Esophagus mucosa (tissue), 1 donor: ENCODE measurements around the gene PIK3CB. TPM values are rescaled to one million over a fixed set of nuclear protein-coding genes. Genes with fewer than 3 reads are reported as not detected.

Experiments
- total RNA-seq: library from RNA; stranded (reverse); gene quantifications from one replicate; pipeline ENCODE4 v1.2.4, GENCODE V29; 2023
- donor health status: DM: yes; HTN: yes; CAD: no.

Gene PIK3CB
- total RNA-seq, 1 donor from 2014 or later: 22.8 TPM

Other genes starting within 250 kb of the PIK3CB start
- gene CEP70, start 240.7 kb downstream of the PIK3CB start, total RNA-seq: 17.3 TPM
- 10.7 TPM for gene FAIM, start 226.2 kb downstream of the PIK3CB start, total RNA-seq
- not detected for gene FOXL2, start 112.2 kb upstream of the PIK3CB start, total RNA-seq
- gene FOXL2NB, start 112.3 kb upstream of the PIK3CB start, total RNA-seq: not detected
- gene PRR23A, start 171.3 kb upstream of the PIK3CB start, total RNA-seq: not detected
- gene PRR23B, start 186.0 kb upstream of the PIK3CB start, total RNA-seq: not detected
- gene PRR23C, start 210.0 kb upstream of the PIK3CB start, total RNA-seq: not detected